DOHH2 (cell line): ENCODE data around the gene AMH.

Experiments used
- H3F3A ChIP-seq: fragments of 200-600 bp; sonication (generic), shearing (Covaris generic); 2 replicates; pipeline ENCODE4 v1.6.0; 2016; ENCODE audit warnings: antibody characterized with exemption, mild to moderate bottlenecking; ENCODE audit not compliant: control insufficient read depth, insufficient read depth
- H3K27ac ChIP-seq: fragments of 200-600 bp; sonication (generic); 2 replicates; pipeline ENCODE4 v1.5.1; 2014; ENCODE audit warnings: low read depth, mild to moderate bottlenecking, low read length, moderate library complexity
- H3K27me3 ChIP-seq: fragments of 200-600 bp; sonication (generic); 2 replicates; pipeline ENCODE4 v1.6.1; 2014; ENCODE audit warnings: mild to moderate bottlenecking, low read length, mixed read lengths; ENCODE audit not compliant: control insufficient read depth
- H3K36me3 ChIP-seq: fragments of 200-600 bp; sonication (generic); 2 replicates; pipeline ENCODE4 v1.6.1; 2014; ENCODE audit warnings: mild to moderate bottlenecking, low read length, moderate library complexity, mixed read lengths; ENCODE audit not compliant: control insufficient read depth
- H3K4me1 ChIP-seq: fragments of 200-600 bp; sonication (generic); 2 replicates; pipeline ENCODE4 v1.6.1; 2014; ENCODE audit warnings: mild to moderate bottlenecking, low read length, mixed read lengths; ENCODE audit not compliant: control insufficient read depth
- H3K4me2 ChIP-seq: fragments of 200-600 bp; sonication (generic); 2 replicates; pipeline ENCODE4 v1.6.0; 2014; ENCODE audit warnings: mild to moderate bottlenecking, low read length, moderate library complexity
- H3K4me3 ChIP-seq: fragments of 200-600 bp; sonication (generic); 2 replicates; pipeline ENCODE4 v1.5.1; 2014; ENCODE audit warnings: mild to moderate bottlenecking, low read length, mixed read lengths
- H3K79me2 ChIP-seq: fragments of 200-600 bp; sonication (generic); 2 replicates; pipeline ENCODE4 v1.6.1; 2014; ENCODE audit warnings: mild to moderate bottlenecking, low read length, mixed read lengths; ENCODE audit not compliant: control insufficient read depth
- H3K9me2 ChIP-seq: fragments of 200-600 bp; sonication (generic); replicated peaks from 2 replicates; pipeline ENCODE4 v1.6.1; 2014; ENCODE audit warnings: mild to moderate bottlenecking, low read length, mixed read lengths; ENCODE audit not compliant: control insufficient read depth
- H3K9me3 ChIP-seq: fragments of 200-600 bp; sonication (generic); 2 replicates; pipeline ENCODE4 v1.6.1; 2014; ENCODE audit warnings: antibody characterized with exemption, low read length, mixed read lengths; ENCODE audit not compliant: control insufficient read depth, insufficient read depth
- H4K20me1 ChIP-seq: fragments of 200-600 bp; sonication (generic); 2 replicates; pipeline ENCODE4 v1.6.0; 2014; ENCODE audit warnings: low read depth, mild to moderate bottlenecking, antibody characterized with exemption, low read length, moderate library complexity; ENCODE audit not compliant: control insufficient read depth, insufficient read depth
- CTCF ChIP-seq: fragments of 200-600 bp; sonication (generic); IDR thresholded peaks from one replicate; pipeline ENCODE4 v1.5.1; 2014; ENCODE audit warnings: antibody characterized with exemption, mild to moderate bottlenecking, low read depth, low read length; ENCODE audit not compliant: poor library complexity, severe bottlenecking
- EZH2phosphoT487 ChIP-seq: fragments of 200-600 bp; sonication (generic); IDR thresholded peaks from 2 replicates; pipeline ENCODE4 v1.6.1; 2017; ENCODE audit warnings: borderline replicate concordance, mild to moderate bottlenecking, antibody characterized with exemption, low read length, moderate library complexity, mixed read lengths

Gene AMH

DNA sequence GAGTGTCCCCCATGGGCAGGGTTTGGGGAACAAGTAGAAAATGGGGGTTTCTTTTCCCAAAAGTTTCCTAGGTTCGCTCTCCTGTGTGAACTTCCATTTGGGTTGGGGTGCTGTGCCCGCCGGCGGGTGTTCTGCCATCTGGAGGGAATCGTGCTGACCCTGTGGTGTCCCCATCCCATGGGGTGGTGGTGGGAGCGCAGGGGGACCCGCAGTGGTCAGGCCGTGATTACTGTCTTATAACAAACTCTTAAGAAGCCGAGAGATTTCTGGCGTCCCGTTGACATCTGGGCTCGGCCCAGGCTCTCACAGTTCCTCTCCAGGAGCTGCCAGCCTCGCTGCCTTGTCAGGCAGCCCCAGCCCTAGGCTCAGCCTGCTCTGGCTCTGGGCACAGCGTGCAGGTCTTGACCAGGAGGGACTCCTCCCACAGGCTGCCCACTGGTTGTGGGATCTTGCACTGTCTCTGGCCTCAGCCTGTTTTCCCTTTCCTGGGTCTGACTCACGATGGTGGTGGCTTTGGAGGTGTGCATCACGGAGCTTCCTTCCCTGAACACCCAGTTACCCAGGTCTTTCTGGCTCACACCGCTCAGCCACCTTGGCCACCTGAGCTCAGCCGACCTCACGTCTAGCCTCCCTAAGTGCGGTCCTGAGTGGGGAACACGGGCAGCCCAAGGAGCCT lies 47.5 kb upstream of the AMH start:
- Histone ChIP-seq H3K36me3 (peaks cover 63% of the 10 kb centered on the region), H3K27ac (no peak overlapping the region), H3K79me2 (peaks cover 31% of the 10 kb centered on the region), H3F3A (no peaks in the 10 kb centered on the region), H3K4me1 (no peaks in the 10 kb centered on the region), H3K4me3 (no peak overlapping the region), H4K20me1 (no peaks in the 10 kb centered on the region; the same call in 1 of the 2 replicates), H3K4me2 (no peak overlapping the region), H3K27me3 (no peaks in the 10 kb centered on the region), H3K9me2 (no peaks in the 10 kb centered on the region), H3K9me3 (no peaks in the 10 kb centered on the region)
- TF ChIP-seq EZH2phosphoT487 (no peak), CTCF (no peak)

DNA sequence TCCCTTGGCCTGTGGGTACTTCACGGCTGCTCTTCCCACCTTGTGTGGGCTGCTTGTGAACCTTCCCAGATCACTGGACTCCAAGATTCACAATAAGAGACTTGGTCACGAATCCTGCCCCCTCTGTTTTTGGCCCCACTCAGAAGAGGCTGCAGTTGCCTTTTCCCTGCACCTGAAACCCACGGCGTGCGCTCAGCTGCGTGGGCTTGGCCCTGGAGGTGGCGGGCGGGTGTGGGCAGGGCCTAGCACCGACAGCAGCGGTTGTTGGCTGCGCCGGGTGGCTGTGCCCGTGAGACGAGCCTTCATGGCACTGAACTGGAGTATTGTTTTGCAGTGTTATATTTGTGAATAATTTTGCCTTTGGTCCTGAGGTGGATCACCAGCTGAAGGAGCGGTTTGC lies 46.8 kb upstream of the AMH start:
- Histone ChIP-seq H3K9me2 (no peaks in the 10 kb centered on the region), H3F3A (no peaks in the 10 kb centered on the region), H3K79me2 (peaks cover 24% of the 10 kb centered on the region), H3K4me2 (no peak overlapping the region), H3K4me3 (no peak overlapping the region), H3K36me3 (peaks cover 61% of the 10 kb centered on the region), H4K20me1 (no peaks in the 10 kb centered on the region; the same call in 1 of the 2 replicates), H3K27ac (no peak overlapping the region), H3K27me3 (no peaks in the 10 kb centered on the region), H3K4me1 (no peaks in the 10 kb centered on the region), H3K9me3 (no peaks in the 10 kb centered on the region)
- TF ChIP-seq CTCF (no peak), EZH2phosphoT487 (no peak)

GRCh38 chr19:2207008-2207407 lies 42.1 kb upstream of the AMH start:
- TF ChIP-seq EZH2phosphoT487 = no peak
- no peak for TF ChIP-seq CTCF
- H4K20me1 ChIP-seq = no peaks in the 10 kb centered on the region
- H3K9me2 ChIP-seq = no peaks in the 10 kb centered on the region
- H3F3A ChIP-seq = no peaks in the 10 kb centered on the region
- no peaks in the 10 kb centered on the region for H3K27me3 ChIP-seq
- H3K27ac ChIP-seq = no peak overlapping the region
- peaks cover 75% of the 10 kb centered on the region for H3K36me3 ChIP-seq
- no peak overlapping the region for H3K4me2 ChIP-seq
- no peak overlapping the region for H3K4me3 ChIP-seq
- H3K4me1 ChIP-seq = no peaks in the 10 kb centered on the region
- no peaks in the 10 kb centered on the region for H3K9me3 ChIP-seq
- no peaks in the 10 kb centered on the region; the same call in 1 of the 2 replicates for H3K79me2 ChIP-seq
